Fibroblast of lung (primary cell): ENCODE data around the gene RAB31. TPM values are rescaled to one million over a fixed set of nuclear protein-coding genes. Genes with fewer than 3 reads are reported as not detected.

Source experiments
- DNase-seq, 2 donors: peaks; one replicate each; pipeline versions ENCODE4 v3.0.0 to v3.0.0-alpha.2; 2010; ENCODE audit warnings: low read depth in 2 of 2
- H2AFZ ChIP-seq: 2 replicates; pipeline ENCODE4 v1.5.1; 2012; ENCODE audit warnings: low read length, control low read depth, inconsistent platforms
- H3K27ac ChIP-seq: 2 replicates; pipeline ENCODE4 v1.5.1; 2011; ENCODE audit warnings: low read length, control low read depth; ENCODE audit not compliant: insufficient read depth
- H3K27me3 ChIP-seq: 2 replicates; pipeline ENCODE4 v1.5.1; 2011; ENCODE audit warnings: mild to moderate bottlenecking, low read length; ENCODE audit not compliant: control insufficient read depth, insufficient read depth
- H3K36me3 ChIP-seq: 2 replicates; pipeline ENCODE4 v1.5.1; 2011; ENCODE audit warnings: low read length; ENCODE audit not compliant: control insufficient read depth, insufficient read depth
- H3K4me1 ChIP-seq: 2 replicates; pipeline ENCODE4 v1.5.1; 2011; ENCODE audit warnings: low read length; ENCODE audit not compliant: control insufficient read depth, insufficient read depth; ENCODE audit errors: extremely low read depth
- H3K4me2 ChIP-seq: 2 replicates; pipeline ENCODE4 v1.5.1; 2011; ENCODE audit warnings: low read length, control low read depth; ENCODE audit not compliant: insufficient read depth; ENCODE audit errors: extremely low read depth
- H3K4me3 ChIP-seq, 4 experiments: fragments of 200-600 bp in 1 of 4; sonication (generic) in 1 of 4; replicated peaks in 1 of 4; 2 replicates each; pipeline ENCODE4 v1.5.1; 2011 to 2016; ENCODE audit warnings: low read length in 4 of 4, low read depth in 3 of 4, mild to moderate bottlenecking in 3 of 4, control low read depth in 2 of 4, inconsistent platforms in 1 of 4, mixed read lengths in 1 of 4; ENCODE audit not compliant: insufficient read depth in 1 of 4; ENCODE audit errors: control extremely low read depth in 1 of 4
- H3K79me2 ChIP-seq: 2 replicates; pipeline ENCODE4 v1.5.1; 2012; ENCODE audit warnings: mild to moderate bottlenecking, low read length, inconsistent platforms; ENCODE audit not compliant: control insufficient read depth, insufficient read depth
- H3K9ac ChIP-seq: 2 replicates; pipeline ENCODE4 v1.5.1; 2011; ENCODE audit warnings: mild to moderate bottlenecking, low read length, control low read depth; ENCODE audit not compliant: insufficient read depth
- H3K9me3 ChIP-seq: 2 replicates; pipeline ENCODE4 v1.5.1; 2012; ENCODE audit warnings: low read depth, low read length; ENCODE audit not compliant: control insufficient read depth, insufficient read depth
- H4K20me1 ChIP-seq: 2 replicates; pipeline ENCODE4 v1.5.1; 2011; ENCODE audit warnings: low read length; ENCODE audit not compliant: control insufficient read depth, insufficient read depth; ENCODE audit errors: extremely low read depth
- EZH2 ChIP-seq: IDR thresholded peaks from 2 replicates; pipeline ENCODE4 v1.5.1; 2012; ENCODE audit warnings: low read length, control low read depth, mild to moderate bottlenecking; ENCODE audit errors: missing control alignments
- polyA plus RNA-seq, 2 donors: library from polyadenylated mRNA; depleted of rRNA in 1 of 2; stranded (reverse) in 1 of 2; unstranded in 1 of 2; fragments of >200 nt; gene quantifications; 2 replicates each; pipeline ENCODE4 v1.2.1, GENCODE V29; 2011 to 2012; ENCODE audit warnings: missing spikeins in 1 of 2
- total RNA-seq: library from RNA; depleted of rRNA; stranded (reverse); fragments of >200 nt; gene quantifications from 2 replicates; pipeline ENCODE4 v1.2.1, GENCODE V29; 2014
- TF ChIP-seq, protein P1 (sequence below), 2 donors: IDR thresholded peaks in 1 of 2; conservative IDR thresholded peaks in 1 of 2; 1 replicate in 1 of 2; 2 replicates in 1 of 2; pipeline ENCODE4 v1.5.1; 2011 to 2012; ENCODE audit warnings: low read length in 2 of 2, control low read depth in 1 of 2, inconsistent platforms in 1 of 2, low read depth in 1 of 2, mild to moderate bottlenecking in 1 of 2

The RAB31 gene
- total and polyA plus RNA-seq, 2 donors (not counting 1 experiment from before 2014, with no cell fraction given) = 29.6 to 47.1 TPM

DNA sequence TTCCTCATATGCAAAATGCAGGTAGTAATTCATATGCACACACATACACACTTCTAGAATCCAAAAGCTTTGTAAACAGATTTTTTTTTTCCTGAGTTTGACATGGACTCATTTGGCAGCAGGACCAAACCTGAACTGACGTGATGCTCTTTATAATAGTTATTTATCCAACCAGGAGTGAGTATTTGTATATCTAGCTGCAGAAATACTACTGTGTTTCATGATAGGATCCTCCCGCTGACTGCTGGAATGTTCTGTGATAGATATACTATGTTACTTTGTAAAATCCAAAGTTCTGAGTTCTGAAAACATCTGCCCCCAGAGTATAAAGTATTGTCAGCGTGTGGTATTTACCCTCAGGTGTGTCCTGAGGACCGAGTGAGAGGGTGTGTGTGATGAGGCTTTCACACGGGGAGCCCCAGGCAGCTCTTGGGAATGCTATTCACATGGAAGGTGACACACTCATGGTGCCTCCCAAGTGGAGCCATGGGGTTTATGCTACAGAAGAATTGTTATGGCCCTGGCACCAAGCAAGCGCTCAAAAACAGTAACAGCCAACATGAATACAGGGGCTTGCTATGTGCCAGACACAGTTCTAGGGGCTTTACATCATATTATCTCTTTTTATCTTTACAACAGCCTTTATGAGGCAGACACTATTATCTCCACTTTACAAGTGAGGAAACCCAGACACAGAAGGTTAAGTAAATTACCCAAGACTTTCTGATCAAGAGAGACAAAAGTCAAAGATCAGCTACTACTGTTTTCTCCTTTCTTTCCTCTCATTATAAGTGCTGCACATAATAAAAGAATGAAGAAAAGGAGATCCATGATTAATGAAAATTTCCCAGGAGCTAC is 161.0 kb downstream of the RAB31 start:
- no peak overlapping the region for H2AFZ ChIP-seq
- no peak overlapping the region for H3K9ac ChIP-seq
- no peaks in the 10 kb centered on the region for H3K27me3 ChIP-seq
- no peaks in the 10 kb centered on the region for H4K20me1 ChIP-seq
- no peak for DNase-seq
- peaks cover 12% of the 10 kb centered on the region for H3K4me1 ChIP-seq
- TF ChIP-seq, protein P1, sequence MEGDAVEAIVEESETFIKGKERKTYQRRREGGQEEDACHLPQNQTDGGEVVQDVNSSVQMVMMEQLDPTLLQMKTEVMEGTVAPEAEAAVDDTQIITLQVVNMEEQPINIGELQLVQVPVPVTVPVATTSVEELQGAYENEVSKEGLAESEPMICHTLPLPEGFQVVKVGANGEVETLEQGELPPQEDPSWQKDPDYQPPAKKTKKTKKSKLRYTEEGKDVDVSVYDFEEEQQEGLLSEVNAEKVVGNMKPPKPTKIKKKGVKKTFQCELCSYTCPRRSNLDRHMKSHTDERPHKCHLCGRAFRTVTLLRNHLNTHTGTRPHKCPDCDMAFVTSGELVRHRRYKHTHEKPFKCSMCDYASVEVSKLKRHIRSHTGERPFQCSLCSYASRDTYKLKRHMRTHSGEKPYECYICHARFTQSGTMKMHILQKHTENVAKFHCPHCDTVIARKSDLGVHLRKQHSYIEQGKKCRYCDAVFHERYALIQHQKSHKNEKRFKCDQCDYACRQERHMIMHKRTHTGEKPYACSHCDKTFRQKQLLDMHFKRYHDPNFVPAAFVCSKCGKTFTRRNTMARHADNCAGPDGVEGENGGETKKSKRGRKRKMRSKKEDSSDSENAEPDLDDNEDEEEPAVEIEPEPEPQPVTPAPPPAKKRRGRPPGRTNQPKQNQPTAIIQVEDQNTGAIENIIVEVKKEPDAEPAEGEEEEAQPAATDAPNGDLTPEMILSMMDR (conservative IDR thresholded peaks at IDR 0.05 in 1 of 2, IDR thresholded peaks at IDR 0.05 in 1 of 2; ENCODE audit: low read depth in 1 of 2, low read length in 2 of 2) = no peak
- TF ChIP-seq EZH2 = no peak
- H3K9me3 ChIP-seq = no peaks in the 10 kb centered on the region
- H3K27ac ChIP-seq = peak overlapping the region; percentile 73
- no peak overlapping the region for H3K4me3 ChIP-seq
- no peaks in the 10 kb centered on the region for H3K36me3 ChIP-seq
- H3K79me2 ChIP-seq = no peaks in the 10 kb centered on the region
- no peak overlapping the region for H3K4me2 ChIP-seq

DNA sequence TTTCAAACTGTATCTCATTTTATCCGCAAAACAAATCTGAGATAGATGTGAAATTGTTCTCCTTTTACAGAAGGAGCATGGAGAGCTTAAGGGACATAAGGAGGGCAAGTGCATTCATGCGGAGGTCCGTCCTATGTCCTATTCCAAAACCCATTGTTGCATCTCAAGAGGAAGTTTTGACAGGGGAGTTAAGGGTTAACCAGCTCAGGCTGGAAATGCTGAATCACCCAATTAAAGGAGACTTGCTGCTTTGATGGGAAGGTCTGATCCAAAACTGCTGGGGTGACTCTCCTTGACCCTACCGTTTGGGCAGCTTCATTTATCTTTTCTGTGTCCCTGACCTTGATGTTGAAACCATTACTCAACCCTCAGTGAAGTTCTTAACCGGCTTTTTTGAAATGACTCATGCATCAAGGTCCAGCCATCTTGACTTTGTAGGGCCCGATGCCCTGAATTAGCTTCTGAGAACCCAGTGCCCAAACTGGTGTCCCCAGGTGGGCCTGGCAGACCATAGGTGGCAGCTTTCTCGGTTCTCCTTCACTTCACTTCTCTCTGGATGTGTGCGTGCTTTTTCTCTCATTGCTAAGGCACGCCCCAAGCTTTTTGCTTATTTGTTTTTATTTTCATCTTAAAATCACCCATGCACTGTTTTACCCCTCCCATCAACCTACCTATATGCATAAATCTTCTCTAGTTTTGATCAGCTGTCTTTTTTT is 161.8 kb downstream of the RAB31 start:
- DNase-seq = peak; percentile 89 to 91
- H3K9me3 ChIP-seq = no peaks in the 10 kb centered on the region
- H3K4me3 ChIP-seq = no peak overlapping the region
- no peaks in the 10 kb centered on the region for H3K79me2 ChIP-seq
- H3K4me2 ChIP-seq = peak overlapping the region; percentile 23
- peak overlapping the region; percentile 39 for H2AFZ ChIP-seq
- H3K27ac ChIP-seq = peak overlapping the region; percentile 73
- no peak overlapping the region for H3K9ac ChIP-seq
- no peaks in the 10 kb centered on the region for H4K20me1 ChIP-seq
- no peaks in the 10 kb centered on the region for H3K36me3 ChIP-seq
- H3K4me1 ChIP-seq = peaks cover 12% of the 10 kb centered on the region
- TF ChIP-seq, protein P1 (conservative IDR thresholded peaks at IDR 0.05 in 1 of 2, IDR thresholded peaks at IDR 0.05 in 1 of 2; ENCODE audit: low read depth in 1 of 2, low read length in 2 of 2) = no peak
- no peak for TF ChIP-seq EZH2
- H3K27me3 ChIP-seq = no peaks in the 10 kb centered on the region

DNA sequence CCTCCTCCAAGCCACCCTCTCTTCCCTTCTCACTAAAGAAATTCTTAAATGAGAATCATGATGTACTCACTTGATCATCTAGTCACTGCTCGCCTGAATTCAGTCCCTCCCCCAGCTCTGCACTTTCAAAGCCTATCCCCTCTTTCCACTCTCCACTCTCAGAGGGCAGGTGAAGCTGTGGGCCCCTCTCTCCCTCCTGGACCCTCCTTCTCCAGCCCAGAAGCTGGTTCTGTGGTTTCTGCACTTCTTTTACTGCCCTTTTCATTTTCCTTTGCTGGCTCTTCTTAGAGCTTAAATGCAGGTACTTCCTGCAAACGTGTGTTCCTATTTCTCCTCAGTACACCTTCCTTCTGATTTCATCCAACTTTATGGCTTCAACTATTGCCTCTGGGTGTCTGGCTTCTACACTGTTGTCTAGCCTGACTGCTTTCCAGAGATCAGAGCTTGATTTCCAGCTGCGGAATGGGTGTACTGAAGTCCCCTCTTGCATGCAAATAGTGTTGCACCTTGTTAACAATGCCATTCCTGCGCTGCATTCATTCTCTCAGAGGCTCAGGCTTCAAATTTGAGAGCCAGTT is 162.4 kb downstream of the RAB31 start:
- peak overlapping the region; percentile 49 for H2AFZ ChIP-seq

More for the DNA sequence above, 162.4 kb downstream of the RAB31 start:
- H3K27ac ChIP-seq = peak overlapping the region; percentile 73
- H3K79me2 ChIP-seq = no peaks in the 10 kb centered on the region
- H3K4me3 ChIP-seq = no peak overlapping the region
- no peaks in the 10 kb centered on the region for H4K20me1 ChIP-seq
- H3K9ac ChIP-seq = no peak overlapping the region
- DNase-seq = no peak
- H3K27me3 ChIP-seq = no peaks in the 10 kb centered on the region
- H3K36me3 ChIP-seq = no peaks in the 10 kb centered on the region
- no peaks in the 10 kb centered on the region for H3K9me3 ChIP-seq
- peak overlapping the region; percentile 23 for H3K4me2 ChIP-seq
- no peak for TF ChIP-seq EZH2
- TF ChIP-seq, protein P1 (conservative IDR thresholded peaks at IDR 0.05 in 1 of 2, IDR thresholded peaks at IDR 0.05 in 1 of 2; ENCODE audit: low read depth in 1 of 2, low read length in 2 of 2) = no peak
- H3K4me1 ChIP-seq = peaks cover 12% of the 10 kb centered on the region
